Stimulated activated CD8-positive, alpha-beta memory T cell treated with anti-CD3 and anti-CD28 coated beads, Interleukin-7, amount 100 ng/mL, for 48 hours (primary cell): ENCODE results near the gene FMN2.
"Not testable (repeated sequence)": the region's sequence is repeated elsewhere in the genome, so short reads cannot be mapped to it uniquely, and the experiment has no call there.

ENCODE experiments used
- DNase-seq, 2 donors: peaks; one replicate each; pipeline ENCODE4 v3.0.0-alpha.2; 2020; ENCODE audit warnings: low read depth in 1 of 2; ENCODE audit errors: extremely low read depth in 1 of 2

The FMN2 gene

GRCh38 chr1:240409615-240410014 is 317.9 kb downstream of the FMN2 start:
- DNase-seq, result no peak

GRCh38 chr1:240413732-240414131 is 322.0 kb downstream of the FMN2 start:
- DNase-seq, result no peak

- DNase-seq, result no peak
Measured at GRCh38 chr1:240414237-240414636, 322.6 kb downstream of the FMN2 start.

GRCh38 chr1:240415011-240415410 is 323.3 kb downstream of the FMN2 start:
- not testable (repeated sequence) for DNase-seq

GRCh38 chr1:240415532-240415931 is 323.8 kb downstream of the FMN2 start:
- no peak for DNase-seq

GRCh38 chr1:240417317-240417716 is 325.6 kb downstream of the FMN2 start:
- DNase-seq, result no peak

- no peak for DNase-seq
Measured at GRCh38 chr1:240420766-240421165, 329.1 kb downstream of the FMN2 start.

- DNase-seq, result no peak
Measured at GRCh38 chr1:240423246-240423924, 331.7 kb downstream of the FMN2 start.

- no peak for DNase-seq
Measured at GRCh38 chr1:240424740-240425464, 333.2 kb downstream of the FMN2 start.

- no peak for DNase-seq
Measured at GRCh38 chr1:240426051-240426450, 334.4 kb downstream of the FMN2 start.

- no peak for DNase-seq
Measured at GRCh38 chr1:240435996-240436566, 344.4 kb downstream of the FMN2 start.

GRCh38 chr1:240441669-240442068 is 350.0 kb downstream of the FMN2 start:
- no peak for DNase-seq

GRCh38 chr1:240445369-240445768 is 353.7 kb downstream of the FMN2 start:
- no peak for DNase-seq

- DNase-seq, result no peak
Measured at GRCh38 chr1:240455228-240455821, 363.6 kb downstream of the FMN2 start.

- DNase-seq, result no peak
Measured at GRCh38 chr1:240457203-240457602, 365.5 kb downstream of the FMN2 start.

GRCh38 chr1:240462277-240462676 is 370.6 kb downstream of the FMN2 start:
- DNase-seq, result no peak

- no peak for DNase-seq
Measured at GRCh38 chr1:240462766-240463395, 371.2 kb downstream of the FMN2 start.

GRCh38 chr1:240464099-240464498 is 372.4 kb downstream of the FMN2 start:
- DNase-seq, result no peak

- DNase-seq, result no peak
Measured at GRCh38 chr1:240465531-240465940, 373.9 kb downstream of the FMN2 start.

- no peak for DNase-seq
Measured at GRCh38 chr1:240466509-240466908, 374.8 kb downstream of the FMN2 start.

- DNase-seq, result no peak
Measured at GRCh38 chr1:240467895-240468294, 376.2 kb downstream of the FMN2 start.
